ENCODE data around the gene WDR91.
"Not testable (repeated sequence)": the region's sequence is repeated elsewhere in the genome, so short reads cannot be mapped to it uniquely, and the experiment has no call there.

The WDR91 gene

DNA sequence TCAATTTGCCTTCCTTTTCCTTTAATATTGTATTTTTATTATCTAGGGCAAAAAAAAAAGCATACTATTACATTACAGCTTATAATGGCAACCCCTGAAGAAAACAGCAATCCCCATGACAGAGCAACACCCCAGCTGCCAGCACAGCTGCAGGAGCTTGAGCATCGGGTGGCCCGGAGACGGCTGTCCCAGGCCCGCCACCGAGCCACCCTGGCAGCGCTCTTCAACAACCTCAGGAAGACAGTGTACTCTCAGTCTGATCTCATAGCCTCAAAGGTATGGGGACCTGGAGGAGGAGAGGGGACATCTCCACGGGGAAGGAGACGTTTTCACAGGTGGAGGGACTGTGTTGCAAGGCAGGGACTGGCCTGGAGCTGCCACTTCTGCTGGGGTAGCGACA is 29.1 kb upstream of the WDR91 start:
- H3K4me3 ChIP-seq (ENCODE audit: low read depth, low read length): no peak overlapping the region
- TF ChIP-seq, protein P1, sequence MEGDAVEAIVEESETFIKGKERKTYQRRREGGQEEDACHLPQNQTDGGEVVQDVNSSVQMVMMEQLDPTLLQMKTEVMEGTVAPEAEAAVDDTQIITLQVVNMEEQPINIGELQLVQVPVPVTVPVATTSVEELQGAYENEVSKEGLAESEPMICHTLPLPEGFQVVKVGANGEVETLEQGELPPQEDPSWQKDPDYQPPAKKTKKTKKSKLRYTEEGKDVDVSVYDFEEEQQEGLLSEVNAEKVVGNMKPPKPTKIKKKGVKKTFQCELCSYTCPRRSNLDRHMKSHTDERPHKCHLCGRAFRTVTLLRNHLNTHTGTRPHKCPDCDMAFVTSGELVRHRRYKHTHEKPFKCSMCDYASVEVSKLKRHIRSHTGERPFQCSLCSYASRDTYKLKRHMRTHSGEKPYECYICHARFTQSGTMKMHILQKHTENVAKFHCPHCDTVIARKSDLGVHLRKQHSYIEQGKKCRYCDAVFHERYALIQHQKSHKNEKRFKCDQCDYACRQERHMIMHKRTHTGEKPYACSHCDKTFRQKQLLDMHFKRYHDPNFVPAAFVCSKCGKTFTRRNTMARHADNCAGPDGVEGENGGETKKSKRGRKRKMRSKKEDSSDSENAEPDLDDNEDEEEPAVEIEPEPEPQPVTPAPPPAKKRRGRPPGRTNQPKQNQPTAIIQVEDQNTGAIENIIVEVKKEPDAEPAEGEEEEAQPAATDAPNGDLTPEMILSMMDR (IDR thresholded peaks at IDR 0.05; ENCODE audit: borderline replicate concordance, insufficient read depth, low read depth, low read length): no peak

DNA sequence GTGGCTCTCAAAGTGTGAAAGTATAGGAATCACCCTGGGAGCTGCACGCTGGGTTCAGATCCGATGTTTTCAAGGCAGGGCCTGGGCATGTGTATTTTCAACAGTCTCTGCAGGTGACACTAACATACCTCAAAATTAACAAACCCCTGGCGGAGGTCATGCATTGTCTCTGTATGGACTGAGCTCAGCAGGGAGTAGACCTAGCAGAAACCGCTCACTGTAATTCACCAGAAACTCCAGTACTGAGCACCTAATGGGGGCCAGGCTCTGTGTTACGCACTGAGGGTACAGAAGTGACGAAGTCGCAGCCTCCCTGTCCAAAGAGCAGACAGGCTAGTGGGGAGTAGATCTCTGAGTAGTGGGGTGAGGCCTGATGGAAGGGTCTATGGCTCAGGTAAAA is 27.9 kb upstream of the WDR91 start:
- no peak overlapping the region for H3K4me3 ChIP-seq (ENCODE audit: low read depth, low read length)
- TF ChIP-seq, protein P1 (IDR thresholded peaks at IDR 0.05; ENCODE audit: borderline replicate concordance, insufficient read depth, low read depth, low read length): no peak

DNA sequence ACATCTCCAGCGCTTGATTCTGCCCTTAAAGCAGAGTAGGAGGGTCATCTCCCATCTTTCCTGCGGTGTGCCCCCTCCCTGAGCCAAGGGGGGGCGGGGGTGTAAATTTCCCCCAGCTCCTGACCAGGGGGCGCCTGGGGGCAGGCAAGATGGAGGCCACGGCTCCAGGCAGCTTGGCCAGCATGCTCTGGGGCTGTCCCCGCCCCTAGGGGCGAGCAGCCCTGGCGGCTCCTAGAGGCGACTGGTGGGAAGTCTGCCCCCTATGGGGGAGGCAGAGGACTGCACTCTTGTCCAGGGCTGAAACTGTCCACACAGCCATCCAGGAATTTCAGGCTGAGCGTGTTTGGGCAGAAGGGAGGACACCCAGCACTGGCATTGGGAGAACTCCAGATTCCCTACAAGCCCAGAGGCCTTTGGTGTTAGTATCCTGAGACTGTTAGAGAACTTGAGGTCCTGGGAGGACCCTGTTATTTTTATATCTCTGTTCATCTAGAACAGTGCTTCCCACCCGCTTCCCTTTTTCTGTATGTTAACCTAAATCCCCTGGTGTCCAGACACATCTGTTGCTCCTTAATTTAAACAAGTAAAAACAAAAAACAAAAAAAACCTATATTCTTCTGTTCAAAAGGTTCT is 26.9 kb upstream of the WDR91 start:
- TF ChIP-seq, protein P1 (IDR thresholded peaks at IDR 0.05; ENCODE audit: borderline replicate concordance, insufficient read depth, low read depth, low read length): peak; percentile 68; the same call in 1 of the 2 replicates

DNA sequence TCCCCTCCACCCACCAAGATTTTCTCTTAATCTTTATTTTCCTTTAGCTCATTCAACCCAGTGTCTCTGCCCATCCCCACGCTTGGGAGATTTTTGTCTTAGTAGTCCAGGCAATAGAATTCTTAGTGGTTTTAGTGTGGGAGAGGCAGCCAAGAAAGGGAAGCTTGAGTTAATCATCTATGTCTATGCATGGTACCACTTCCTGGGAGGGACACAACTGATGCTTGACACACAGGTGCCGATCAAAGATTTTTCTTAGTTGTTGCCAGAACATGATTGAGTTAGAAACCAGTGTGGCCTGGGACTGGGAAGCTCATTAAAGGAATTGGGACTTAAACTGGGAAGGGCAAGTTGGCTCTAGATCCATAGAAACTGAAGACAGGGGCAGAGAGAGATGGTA is 25.4 kb upstream of the WDR91 start:
- TF ChIP-seq, protein P1 (IDR thresholded peaks at IDR 0.05; ENCODE audit: borderline replicate concordance, insufficient read depth, low read depth, low read length): no peak
- no peak overlapping the region for H3K4me3 ChIP-seq (ENCODE audit: low read depth, low read length)

More for the DNA sequence above, 26.9 kb upstream of the WDR91 start:
- H3K4me3 ChIP-seq (ENCODE audit: low read depth, low read length): no peak overlapping the region

DNA sequence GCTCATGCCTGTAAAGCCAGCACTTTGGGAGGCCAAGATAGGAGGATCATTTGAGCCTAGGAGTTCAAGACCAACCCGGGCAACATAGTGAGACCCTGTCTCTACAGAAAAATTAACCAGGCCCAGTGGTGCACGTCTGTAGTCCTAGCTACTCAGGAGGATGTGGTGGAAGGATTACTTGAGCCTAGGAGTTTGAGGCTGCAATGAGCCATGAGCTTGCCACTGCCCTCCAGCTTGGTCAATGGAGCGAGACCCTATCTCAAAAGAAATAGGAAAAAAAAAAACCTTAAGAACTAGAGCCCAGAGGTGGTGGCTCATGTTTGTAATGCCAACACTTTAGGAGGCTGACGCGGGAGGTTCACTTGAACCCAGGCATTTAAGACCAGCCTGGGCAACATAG is 24.5 kb upstream of the WDR91 start:
- H3K4me3 ChIP-seq (ENCODE audit: low read depth, low read length): no peak overlapping the region
- TF ChIP-seq, protein P1 (IDR thresholded peaks at IDR 0.05; ENCODE audit: borderline replicate concordance, insufficient read depth, low read depth, low read length): no peak

DNA sequence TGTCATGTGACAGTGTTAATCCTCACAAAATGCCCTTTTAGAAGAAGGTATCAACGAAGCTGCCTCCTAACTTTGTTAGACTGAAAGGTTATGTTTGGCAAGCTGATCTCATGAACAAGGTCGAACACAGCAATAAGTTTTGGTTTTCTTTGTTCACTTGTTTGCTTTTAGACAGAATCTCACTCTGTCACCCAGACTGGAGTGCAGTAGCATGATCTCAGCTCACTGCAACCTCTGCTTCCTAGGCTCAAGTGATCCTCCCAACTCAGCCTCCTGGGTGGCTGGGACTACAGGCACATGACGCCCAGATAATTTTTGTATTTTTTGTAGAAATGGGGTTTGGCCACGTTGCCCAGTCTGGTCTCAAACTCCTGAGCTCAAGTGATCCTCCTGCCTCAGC is 23.4 kb upstream of the WDR91 start:
- TF ChIP-seq, protein P1 (IDR thresholded peaks at IDR 0.05; ENCODE audit: borderline replicate concordance, insufficient read depth, low read depth, low read length): no peak
- H3K4me3 ChIP-seq (ENCODE audit: low read depth, low read length): no peak overlapping the region

DNA sequence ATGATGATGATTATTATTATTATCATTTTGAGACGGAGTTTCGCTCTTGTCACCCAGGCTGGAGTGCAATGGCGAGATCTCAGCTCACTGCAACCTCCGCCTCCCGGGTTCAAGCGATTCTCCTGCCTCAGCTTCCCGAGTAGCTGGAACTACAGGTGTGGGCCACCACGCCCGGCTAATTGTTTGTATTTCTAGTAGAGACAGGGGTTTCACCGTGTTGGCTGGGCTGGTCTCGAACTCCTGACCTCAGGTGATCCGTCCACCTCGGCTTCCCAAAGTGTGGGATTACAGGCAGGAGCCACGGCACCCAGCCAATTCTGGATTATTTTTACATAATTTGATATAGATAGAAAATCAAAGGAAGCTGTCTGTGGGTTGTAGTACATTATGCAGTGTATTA is 22.8 kb upstream of the WDR91 start:
- not testable (repeated sequence) for H3K4me3 ChIP-seq (ENCODE audit: low read depth, low read length)
